ENCODE results near the gene ANKRD40.
"Not testable (repeated sequence)": the region's sequence is repeated elsewhere in the genome, so short reads cannot be mapped to it uniquely, and the experiment has no call there.

ANKRD40 gene

GRCh38 chr17:50707289-50708049 lies at the start of gene ANKRD40:
ANKRD40 (minus strand) TSS chr17:50707914; CDS start chr17:50707654, 260 bp downstream.
- DNase-seq, result peak; percentile 95

GRCh38 chr17:50754521-50754920 lies 46.8 kb upstream of the ANKRD40 start:
- no peak for DNase-seq

- no peak for DNase-seq
Measured at GRCh38 chr17:50749245-50749644, 41.5 kb upstream of the ANKRD40 start.

- DNase-seq, result no peak
Measured at GRCh38 chr17:50745631-50746030, 37.9 kb upstream of the ANKRD40 start.

GRCh38 chr17:50739098-50739497 lies 31.4 kb upstream of the ANKRD40 start:
- peak; percentile 34 for DNase-seq

- DNase-seq, result no peak
Measured at GRCh38 chr17:50737118-50737698, 29.5 kb upstream of the ANKRD40 start.

- DNase-seq, result no peak
Measured at GRCh38 chr17:50735287-50735686, 27.6 kb upstream of the ANKRD40 start.

- no peak for DNase-seq
Measured at GRCh38 chr17:50731575-50732460, 24.1 kb upstream of the ANKRD40 start.

GRCh38 chr17:50728881-50729765 lies 21.4 kb upstream of the ANKRD40 start:
- DNase-seq, result no peak

- DNase-seq, result no peak
Measured at GRCh38 chr17:50728112-50728429, 20.4 kb upstream of the ANKRD40 start.

GRCh38 chr17:50725769-50726655 lies 18.3 kb upstream of the ANKRD40 start:
- no peak for DNase-seq

GRCh38 chr17:50724622-50725021 lies 16.9 kb upstream of the ANKRD40 start:
- DNase-seq, result not testable (repeated sequence)

GRCh38 chr17:50722746-50723145 lies 15.0 kb upstream of the ANKRD40 start:
- peak; percentile 10 for DNase-seq

- peak; percentile 68 for DNase-seq
Measured at GRCh38 chr17:50721194-50722010, 13.7 kb upstream of the ANKRD40 start.

- DNase-seq, result no peak
Measured at GRCh38 chr17:50719924-50720794, 12.4 kb upstream of the ANKRD40 start.

- peak; percentile 97 for DNase-seq
Measured at GRCh38 chr17:50719144-50719923, 11.6 kb upstream of the ANKRD40 start, which contains the start of gene LUC7L3. LUC7L3 (plus strand) TSS chr17:50719603; CDS start chr17:50719733, 130 bp downstream.

- DNase-seq, result no peak
Measured at GRCh38 chr17:50715471-50715870, 7.8 kb upstream of the ANKRD40 start.

- no peak for DNase-seq
Measured at GRCh38 chr17:50712641-50713040, 4.9 kb upstream of the ANKRD40 start.

- DNase-seq, result no peak
Measured at GRCh38 chr17:50710650-50711049, 2.9 kb upstream of the ANKRD40 start.
